Measurements from ENCODE around the gene IL4R. TPM values are rescaled to one million over a fixed set of nuclear protein-coding genes. Genes with fewer than 3 reads are reported as not detected.

IL4R gene
- total and polyA plus RNA-seq, 4 donors, result 15.5 to 61.9 (median 29.9) TPM

GRCh38 chr16:27267037-27267677 is 46.6 kb upstream of the IL4R start:
- Histone ChIP-seq H3K36me3 (ENCODE audit: control insufficient read depth in 4 of 4, insufficient read depth in 3 of 4, low read depth in 1 of 4, low read length in 3 of 4) (no peaks in the 10 kb centered on the region), H3K9ac (ENCODE audit: low read depth in 1 of 2, low read length in 2 of 2) (no peak overlapping the region), H3K27ac (ENCODE audit: low read depth in 1 of 2, low read length in 2 of 2) (no peak overlapping the region), H3K4me1 (ENCODE audit: control insufficient read depth in 4 of 4, insufficient read depth in 4 of 4, low read length in 3 of 4) (peaks cover 4 to 12% (median 6%) of the 10 kb centered on the region in 4 donors), H3K27me3 (ENCODE audit: control insufficient read depth in 4 of 4, insufficient read depth in 4 of 4, low read length in 3 of 4) (no peaks in the 10 kb centered on the region), H3K9me3 (ENCODE audit: control insufficient read depth in 4 of 4, low read length in 3 of 4) (no peaks in the 10 kb centered on the region), H3K4me3 (ENCODE audit: low read depth in 1 of 3, low read length in 3 of 3) (no peak overlapping the region)
- TF ChIP-seq MAX (IDR thresholded peaks at IDR 0.05) (no peak), RAD21 (IDR thresholded peaks at IDR 0.05) (no peak), CTCF (IDR thresholded peaks at IDR 0.05; ENCODE audit: low read depth, low read length, missing input control) (no peak), RXRA (IDR thresholded peaks at IDR 0.05) (no peak), GABPA (IDR thresholded peaks at IDR 0.05 in 1 of 2, conservative IDR thresholded peaks at IDR 0.05 in 1 of 2) (no peak), SP1 (IDR thresholded peaks at IDR 0.05) (no peak), ATF3 (IDR thresholded peaks at IDR 0.05) (no peak)
- no peak for DNase-seq (ENCODE audit: low spot score)
- 83% methylated on average over 8 of the region's 8 CpGs for WGBS

GRCh38 chr16:27268376-27269299 is 45.1 kb upstream of the IL4R start, which contains the start of gene NSMCE1:
TSS of gene NSMCE1 (minus strand) at chr16:27268772. CDS start at chr16:27257570, 11,202 bp downstream.
- Histone ChIP-seq H3K4me3 (ENCODE audit: low read depth in 1 of 3, low read length in 3 of 3) (peak within 1 kb of the TSS; percentile 66 to 84 (median 78)), H3K9ac (ENCODE audit: low read depth in 1 of 2, low read length in 2 of 2) (peak within 1 kb of the TSS; percentile 67 to 78), H3K27ac (ENCODE audit: low read depth in 1 of 2, low read length in 2 of 2) (peak within 1 kb of the TSS; percentile 64 to 82), H3K36me3 (ENCODE audit: control insufficient read depth in 4 of 4, insufficient read depth in 3 of 4, low read depth in 1 of 4, low read length in 3 of 4) (no peaks in the 10 kb centered on the region), H3K4me1 (ENCODE audit: control insufficient read depth in 4 of 4, insufficient read depth in 4 of 4, low read length in 3 of 4) (peaks cover 0 to 12% (median 5%) of the 10 kb centered on the region in 4 donors), H3K27me3 (ENCODE audit: control insufficient read depth in 4 of 4, insufficient read depth in 4 of 4, low read length in 3 of 4) (no peaks in the 10 kb centered on the region), H3K9me3 (ENCODE audit: control insufficient read depth in 4 of 4, low read length in 3 of 4) (no peaks in the 10 kb centered on the region)
- TF ChIP-seq FOXA2 (IDR thresholded peaks at IDR 0.05) (no peak), HNF4G (IDR thresholded peaks at IDR 0.05) (no peak), RXRA (IDR thresholded peaks at IDR 0.05) (peak in 1 of 2 donors; percentile 7), MAX (IDR thresholded peaks at IDR 0.05) (peak; percentile 47), HNF4A (conservative IDR thresholded peaks at IDR 0.05) (peak in 1 of 2 donors; percentile 8), ATF3 (IDR thresholded peaks at IDR 0.05) (peak; percentile 11), JUND (IDR thresholded peaks at IDR 0.05) (no peak), ZBTB33 (IDR thresholded peaks at IDR 0.05) (no peak), FOXA1 (IDR thresholded peaks at IDR 0.05) (no peak), SP1 (IDR thresholded peaks at IDR 0.05) (peak; percentile 63), EGR1 (IDR thresholded peaks at IDR 0.05; ENCODE audit: low read depth in 2 of 2) (no peak), TAF1 (conservative IDR thresholded peaks at IDR 0.05) (no peak), RAD21 (IDR thresholded peaks at IDR 0.05) (peak; percentile 23 to 61), NR2F2 (IDR thresholded peaks at IDR 0.05) (no peak), YY1 (IDR thresholded peaks at IDR 0.05) (peak; percentile 90), REST (IDR thresholded peaks at IDR 0.05) (peak; percentile 44), CTCF (IDR thresholded peaks at IDR 0.05; ENCODE audit: low read depth, low read length, missing input control) (peak; percentile 35), GABPA (IDR thresholded peaks at IDR 0.05 in 1 of 2, conservative IDR thresholded peaks at IDR 0.05 in 1 of 2) (peak; percentile 86 to 96)
- WGBS, result 6% methylated on average over 58 of the region's 58 CpGs
- peak; percentile 98 for DNase-seq (ENCODE audit: low spot score)
